Neural cell (in vitro differentiated cells): ENCODE measurements around the gene DOK4.

ENCODE experiments used
- CTCF ChIP-seq: fragments of 450-650 bp; IDR thresholded peaks from 2 replicates; pipeline ENCODE4 v1.5.1; 2014; ENCODE audit warnings: antibody characterized with exemption, mild to moderate bottlenecking, moderate library complexity; ENCODE audit not compliant: poor library complexity, severe bottlenecking
- EP300 ChIP-seq: fragments of 450-650 bp; conservative IDR thresholded peaks from 2 replicates; pipeline ENCODE4 v1.6.1; 2014; ENCODE audit warnings: antibody characterized with exemption, mild to moderate bottlenecking, moderate library complexity; ENCODE audit not compliant: poor library complexity, severe bottlenecking
- POLR2AphosphoS5 ChIP-seq: IDR thresholded peaks from 2 replicates; pipeline ENCODE4 v1.6.1; 2012
- RAD21 ChIP-seq: fragments of 450-650 bp; conservative IDR thresholded peaks from 2 replicates; pipeline ENCODE4 v1.6.1; 2014; ENCODE audit warnings: antibody characterized with exemption, mild to moderate bottlenecking, moderate library complexity
- REST ChIP-seq: IDR thresholded peaks from 2 replicates; pipeline ENCODE4 v1.6.1; 2012; ENCODE audit warnings: borderline replicate concordance
- SMC3 ChIP-seq: fragments of 450-650 bp; conservative IDR thresholded peaks from 2 replicates; pipeline ENCODE4 v1.6.1; 2014; ENCODE audit warnings: antibody characterized with exemption, mild to moderate bottlenecking, moderate library complexity; ENCODE audit not compliant: poor library complexity

- TF ChIP-seq REST (no peak), CTCF (no peak), EP300 (no peak), RAD21 (no peak), POLR2AphosphoS5 (no peak), SMC3 (no peak)
Observed at GRCh38 chr16:57426356-57426755, 59.9 kb downstream of the DOK4 start.
